Keratinocyte (primary cell): ENCODE measurements around the gene MEGF11.

Experiments used
- EZH2 ChIP-seq: IDR thresholded peaks from one replicate; pipeline ENCODE4 v1.6.1; 2012; ENCODE audit warnings: inconsistent platforms, mild to moderate bottlenecking, low read length, moderate library complexity
- TF ChIP-seq, protein P1 (sequence below), 3 experiments: IDR thresholded peaks in 1 of 3; conservative IDR thresholded peaks in 1 of 3; optimal IDR thresholded peaks in 1 of 3; 2 replicates in 2 of 3; 3 replicates in 1 of 3; pipeline versions ENCODE3 to v1.5.1; 2011; ENCODE audit warnings: low read length in 3 of 3, mild to moderate bottlenecking in 3 of 3, moderate library complexity in 2 of 3, control low read depth in 1 of 3, inconsistent platforms in 1 of 3; ENCODE audit not compliant: insufficient read depth in 2 of 3; ENCODE audit errors: extremely low read depth in 1 of 3

GRCh38 chr15:66254089-66254950 lies 770 bp upstream of the MEGF11 start:
- TF ChIP-seq, protein P1, sequence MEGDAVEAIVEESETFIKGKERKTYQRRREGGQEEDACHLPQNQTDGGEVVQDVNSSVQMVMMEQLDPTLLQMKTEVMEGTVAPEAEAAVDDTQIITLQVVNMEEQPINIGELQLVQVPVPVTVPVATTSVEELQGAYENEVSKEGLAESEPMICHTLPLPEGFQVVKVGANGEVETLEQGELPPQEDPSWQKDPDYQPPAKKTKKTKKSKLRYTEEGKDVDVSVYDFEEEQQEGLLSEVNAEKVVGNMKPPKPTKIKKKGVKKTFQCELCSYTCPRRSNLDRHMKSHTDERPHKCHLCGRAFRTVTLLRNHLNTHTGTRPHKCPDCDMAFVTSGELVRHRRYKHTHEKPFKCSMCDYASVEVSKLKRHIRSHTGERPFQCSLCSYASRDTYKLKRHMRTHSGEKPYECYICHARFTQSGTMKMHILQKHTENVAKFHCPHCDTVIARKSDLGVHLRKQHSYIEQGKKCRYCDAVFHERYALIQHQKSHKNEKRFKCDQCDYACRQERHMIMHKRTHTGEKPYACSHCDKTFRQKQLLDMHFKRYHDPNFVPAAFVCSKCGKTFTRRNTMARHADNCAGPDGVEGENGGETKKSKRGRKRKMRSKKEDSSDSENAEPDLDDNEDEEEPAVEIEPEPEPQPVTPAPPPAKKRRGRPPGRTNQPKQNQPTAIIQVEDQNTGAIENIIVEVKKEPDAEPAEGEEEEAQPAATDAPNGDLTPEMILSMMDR (optimal IDR thresholded peaks at IDR 0.05 in 1 of 3, IDR thresholded peaks at IDR 0.05 in 1 of 3, conservative IDR thresholded peaks at IDR 0.05 in 1 of 3; ENCODE audit: extremely low read depth in 1 of 3, insufficient read depth in 2 of 3, low read length in 3 of 3) = no peak
- TF ChIP-seq EZH2 = peak; percentile 65
